HepG2 (cell line): Measurements from ENCODE around the gene SYNE1. TPM values are rescaled to one million over a fixed set of nuclear protein-coding genes. Genes with fewer than 3 reads are reported as not detected.

Source experiments
- GLI4 ChIP-seq: sonication (generic); formaldehyde crosslinking; IDR thresholded peaks from 2 replicates; pipeline ENCODE4 v1.5.1; 2020; ENCODE audit warnings: missing genetic modification reagents, mild to moderate bottlenecking, moderate library complexity, borderline replicate concordance
- GRHL1 ChIP-seq: sonication (generic); formaldehyde crosslinking; conservative IDR thresholded peaks from 2 replicates; pipeline ENCODE4 v1.8.0; 2022; ENCODE audit warnings: missing genetic modification reagents
- MIER2 ChIP-seq: IDR thresholded peaks from 2 replicates; pipeline ENCODE4 v1.6.1; 2016; ENCODE audit warnings: missing biosample characterization, missing genetic modification reagents
- PRDM15 ChIP-seq: sonication (generic); formaldehyde crosslinking; IDR thresholded peaks from 2 replicates; pipeline ENCODE4 v1.4.0; 2020; ENCODE audit warnings: missing genetic modification reagents
- SRSF4 ChIP-seq: fragments of 200-400 bp; formaldehyde crosslinking; IDR thresholded peaks from one replicate; pipeline ENCODE4 v1.6.1; 2018; ENCODE audit warnings: mild to moderate bottlenecking, low read depth, low read length, moderate library complexity; ENCODE audit not compliant: poor library complexity, severe bottlenecking
- TARDBP ChIP-seq: sonication (generic); formaldehyde crosslinking; IDR thresholded peaks from 2 replicates; pipeline ENCODE4 v1.8.0; 2022; ENCODE audit warnings: mild to moderate bottlenecking, missing genetic modification reagents
- XRCC5 ChIP-seq: fragments of 200-400 bp; formaldehyde crosslinking; optimal IDR thresholded peaks from 2 replicates; pipeline ENCODE3; 2017; ENCODE audit warnings: mild to moderate bottlenecking, low read length
- YY1 ChIP-seq: IDR thresholded peaks from 2 replicates; pipeline ENCODE4 v1.6.1; 2011; ENCODE audit warnings: low read length, low read depth, moderate library complexity, mild to moderate bottlenecking; ENCODE audit not compliant: insufficient read depth, insufficient replicate concordance
- ZNF281 ChIP-seq: sonication (generic); formaldehyde crosslinking; IDR thresholded peaks from 2 replicates; pipeline ENCODE4 v1.4.0; 2020; ENCODE audit warnings: missing genetic modification reagents, borderline replicate concordance
- ZNF503 ChIP-seq: sonication (generic); formaldehyde crosslinking; IDR thresholded peaks from 2 replicates; pipeline ENCODE4 v1.4.0; 2020; ENCODE audit warnings: missing genetic modification reagents
- ZNF512 ChIP-seq: sonication (generic); formaldehyde crosslinking; IDR thresholded peaks from 2 replicates; pipeline ENCODE4 v1.4.0; 2020; ENCODE audit warnings: mild to moderate bottlenecking, missing genetic modification reagents
- ZNF761 ChIP-seq: sonication (generic); formaldehyde crosslinking; conservative IDR thresholded peaks from 2 replicates; pipeline ENCODE4 v1.4.0; 2020; ENCODE audit warnings: mild to moderate bottlenecking, missing genetic modification reagents
- ZNF816 ChIP-seq: sonication (generic); formaldehyde crosslinking; IDR thresholded peaks from 2 replicates; pipeline ENCODE4 v1.8.0; 2022; ENCODE audit warnings: missing genetic modification reagents, mild to moderate bottlenecking, borderline replicate concordance
- polyA plus RNA-seq, 8 experiments: library from polyadenylated mRNA; depleted of rRNA in 3 of 8; stranded (reverse) in 7 of 8; unstranded in 1 of 8; fragments of >200 nt; fragmentation: Illumina TruSeq in 4 of 8; extraction: Trizol in 4 of 8; gene quantifications; 2 replicates each; pipeline versions ENCODE4 v1.2.1 to v1.2.3, GENCODE V29; 2011 to 2016; ENCODE audit warnings: low read depth in 4 of 8, missing spikeins in 1 of 8, mixed read lengths in 1 of 8; ENCODE audit not compliant: insufficient read depth in 1 of 8
- total RNA-seq, 5 experiments: library from RNA; depleted of rRNA; stranded (reverse); fragments of >200 nt; fragmentation: Illumina TruSeq; extraction: Trizol; gene quantifications; 2 replicates each; pipeline ENCODE4 v1.2.3, GENCODE V29; 2016; ENCODE audit warnings: low read depth in 1 of 5

Gene SYNE1
- total and polyA plus RNA-seq, 2 of the 13 experiments (the other 11 are each of a cell fraction or from before 2014, with no cell fraction given) = 5.5 to 15.9 TPM

- TF ChIP-seq ZNF281 (CRISPR knock-in tag) (no peak; the same call in 1 of the 2 replicates), GRHL1 (no peak), ZNF761 (CRISPR knock-in tag) (0 out of 2 replicates have a peak, but pooled peaks have one; percentile 28), PRDM15 (CRISPR knock-in tag) (peak; percentile 76), ZNF816 (CRISPR knock-in tag) (no peak; the same call in 1 of the 2 replicates), SRSF4 (no peak), MIER2 (CRISPR knock-in tag) (no peak), TARDBP (CRISPR knock-in tag) (no peak), ZNF503 (no peak), XRCC5 (no peak), ZNF512 (CRISPR knock-in tag) (no peak), GLI4 (CRISPR knock-in tag) (0 out of 2 replicates have a peak, but pooled peaks have one; percentile 23), YY1 (no peak)
These were observed 466.2 kb downstream of the SYNE1 start (continued) for GRCh38 chr6:152170702-152171667.
